ENCODE measurements around the gene EIF4A2. TPM values are rescaled to one million over a fixed set of nuclear protein-coding genes. Genes with fewer than 3 reads are reported as not detected.

The EIF4A2 gene
- 291 and 372 TPM in 2 replicates for total RNA-seq (2012; rRNA removed)

DNA sequence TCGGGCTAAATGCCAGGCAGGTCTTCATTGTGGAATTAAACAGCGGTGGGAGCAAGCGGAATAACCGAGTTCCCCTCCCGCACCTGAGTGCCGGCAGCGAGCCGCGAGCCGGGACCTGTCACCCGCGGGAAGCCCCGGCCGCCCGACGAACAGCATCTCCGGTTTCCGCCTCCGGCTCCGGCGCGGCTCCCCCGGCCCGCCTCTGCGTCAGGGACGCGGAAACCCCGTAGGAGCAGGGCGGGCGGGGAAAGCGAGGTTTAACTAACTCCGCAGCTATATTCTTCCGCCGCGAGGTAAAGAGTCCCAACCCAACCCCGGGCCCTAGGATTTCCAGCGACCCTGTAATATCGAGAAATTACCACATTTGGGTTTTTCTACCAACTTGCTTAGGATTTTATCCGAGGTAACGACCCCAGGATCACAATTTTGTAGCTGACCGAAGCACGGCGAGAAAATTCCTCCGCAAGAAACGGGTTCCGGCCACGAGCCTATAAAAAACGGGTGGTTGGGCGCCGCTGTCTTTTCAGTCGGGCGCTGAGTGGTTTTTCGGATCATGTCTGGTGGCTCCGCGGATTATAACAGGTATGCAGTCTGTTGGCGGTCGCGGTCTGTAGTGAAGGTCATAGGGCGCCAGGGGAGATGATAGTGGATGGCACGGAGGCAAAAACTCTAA is at the start of gene EIF4A2:
TSS of gene EIF4A2 (plus strand) at position 520 of the 673 bp plus-strand sequence. CDS start at position 554, 34 bp downstream.
- Histone ChIP-seq H3K4me3 (ENCODE audit: low read length) (peak within 1 kb of the TSS; percentile 84), H3K9ac (ENCODE audit: low read depth, low read length) (peak within 1 kb of the TSS; percentile 99), H3K27me3 (ENCODE audit: control insufficient read depth, insufficient read depth, low read length) (no peaks in the 10 kb centered on the region), H3K9me3 (replicated peaks; ENCODE audit: low read length) (no peaks in the 10 kb centered on the region), H3K36me3 (ENCODE audit: insufficient read depth, low read length) (peaks cover 47% of the 10 kb centered on the region), H3K4me1 (ENCODE audit: control insufficient read depth, insufficient read depth, low read length) (peaks cover 18% of the 10 kb centered on the region), H3K4me2 (ENCODE audit: low read length) (peak within 1 kb of the TSS; percentile 90)

DNA sequence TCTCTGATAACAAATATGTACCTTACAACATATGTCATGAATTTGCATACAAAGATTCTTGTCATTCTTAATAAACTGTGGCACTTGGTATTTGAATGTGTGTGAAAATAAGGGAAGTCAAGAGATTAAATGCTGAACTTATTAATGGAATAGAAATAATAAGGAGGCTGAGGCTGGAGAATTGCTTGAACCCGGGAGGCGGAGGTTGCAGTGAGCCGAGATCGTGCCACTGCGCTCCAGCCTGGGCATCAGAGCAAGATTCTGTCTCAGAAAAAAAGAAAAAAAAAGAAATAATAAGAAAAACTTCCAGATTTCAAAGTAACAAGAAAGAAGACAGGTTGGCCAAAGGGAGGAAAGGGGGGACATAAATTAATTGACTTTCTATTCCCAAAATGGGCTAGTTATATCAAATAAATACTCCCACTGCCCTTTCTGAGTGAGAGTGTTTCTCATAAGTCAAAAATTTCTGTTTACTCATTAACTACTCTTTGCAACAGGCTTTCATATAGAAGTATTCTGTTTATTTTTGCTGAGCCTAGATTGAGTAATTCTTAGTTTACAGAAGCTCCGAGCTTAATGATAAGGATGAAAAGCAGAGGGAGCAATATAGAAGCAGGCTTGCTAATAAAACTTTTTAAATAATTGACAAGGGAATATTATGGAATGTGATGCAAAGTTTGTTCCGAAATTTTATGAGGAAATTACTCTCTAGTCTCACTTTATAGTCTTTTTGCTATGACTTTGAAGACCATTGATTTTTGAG is 40.6 kb upstream of the EIF4A2 start:
- Histone ChIP-seq H3K4me1 (ENCODE audit: control insufficient read depth, insufficient read depth, low read length) (peaks cover 4% of the 10 kb centered on the region), H3K36me3 (ENCODE audit: insufficient read depth, low read length) (no peaks in the 10 kb centered on the region), H3K9ac (ENCODE audit: low read depth, low read length) (no peak overlapping the region), H3K4me3 (ENCODE audit: low read length) (no peak overlapping the region), H3K9me3 (replicated peaks; ENCODE audit: low read length) (no peaks in the 10 kb centered on the region), H3K27me3 (ENCODE audit: control insufficient read depth, insufficient read depth, low read length) (no peaks in the 10 kb centered on the region), H3K4me2 (ENCODE audit: low read length) (no peak overlapping the region)

DNA sequence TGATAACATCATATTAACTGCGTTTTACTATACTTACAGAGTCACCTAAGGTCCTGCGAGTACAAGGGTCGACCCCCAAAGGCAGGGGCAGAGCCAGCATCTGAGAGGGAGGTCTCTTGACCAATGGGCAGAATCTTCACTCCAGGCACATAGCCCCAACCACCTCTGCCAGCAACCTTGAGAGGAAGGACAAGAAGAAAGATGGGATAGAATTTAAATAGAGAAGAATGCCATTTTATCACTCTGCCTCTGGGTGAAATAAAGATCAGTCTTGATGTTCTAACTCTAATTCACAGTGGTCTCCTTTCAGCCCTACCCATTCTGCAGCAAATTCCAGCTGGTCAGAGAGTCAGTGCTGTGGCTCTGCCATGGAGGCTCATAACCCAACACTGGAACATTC is 39.7 kb upstream of the EIF4A2 start:
- Histone ChIP-seq H3K36me3 (ENCODE audit: insufficient read depth, low read length) (no peaks in the 10 kb centered on the region), H3K4me3 (ENCODE audit: low read length) (no peak overlapping the region), H3K27me3 (ENCODE audit: control insufficient read depth, insufficient read depth, low read length) (no peaks in the 10 kb centered on the region), H3K4me2 (ENCODE audit: low read length) (no peak overlapping the region), H3K9ac (ENCODE audit: low read depth, low read length) (no peak overlapping the region), H3K9me3 (replicated peaks; ENCODE audit: low read length) (no peaks in the 10 kb centered on the region), H3K4me1 (ENCODE audit: control insufficient read depth, insufficient read depth, low read length) (peaks cover 4% of the 10 kb centered on the region)

DNA sequence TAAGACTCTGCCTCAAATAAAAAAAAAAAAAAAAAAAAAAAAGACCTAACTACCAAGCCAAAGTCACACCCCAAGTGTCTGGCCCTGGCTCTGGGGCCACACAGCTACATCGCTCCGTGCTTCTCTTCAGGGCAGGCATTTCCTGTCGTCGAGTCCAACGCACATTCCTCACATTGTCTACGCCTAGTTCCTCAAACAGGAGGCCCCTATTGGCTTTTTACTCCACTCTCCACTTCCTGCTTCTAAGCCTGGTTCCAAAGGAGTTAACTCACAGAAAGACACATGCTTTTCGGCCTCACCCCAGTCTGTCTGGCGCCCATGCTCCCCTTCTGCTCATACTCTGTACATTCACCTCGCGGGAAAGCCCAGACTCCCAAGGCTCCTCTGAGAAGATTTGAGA is 37.4 kb upstream of the EIF4A2 start:
- Histone ChIP-seq H3K4me2 (ENCODE audit: low read length) (peak overlapping the region; percentile 5), H3K36me3 (ENCODE audit: insufficient read depth, low read length) (no peaks in the 10 kb centered on the region), H3K9ac (ENCODE audit: low read depth, low read length) (no peak overlapping the region), H3K4me3 (ENCODE audit: low read length) (no peak overlapping the region), H3K9me3 (replicated peaks; ENCODE audit: low read length) (no peaks in the 10 kb centered on the region), H3K4me1 (ENCODE audit: control insufficient read depth, insufficient read depth, low read length) (peaks cover 4% of the 10 kb centered on the region), H3K27me3 (ENCODE audit: control insufficient read depth, insufficient read depth, low read length) (no peaks in the 10 kb centered on the region)

DNA sequence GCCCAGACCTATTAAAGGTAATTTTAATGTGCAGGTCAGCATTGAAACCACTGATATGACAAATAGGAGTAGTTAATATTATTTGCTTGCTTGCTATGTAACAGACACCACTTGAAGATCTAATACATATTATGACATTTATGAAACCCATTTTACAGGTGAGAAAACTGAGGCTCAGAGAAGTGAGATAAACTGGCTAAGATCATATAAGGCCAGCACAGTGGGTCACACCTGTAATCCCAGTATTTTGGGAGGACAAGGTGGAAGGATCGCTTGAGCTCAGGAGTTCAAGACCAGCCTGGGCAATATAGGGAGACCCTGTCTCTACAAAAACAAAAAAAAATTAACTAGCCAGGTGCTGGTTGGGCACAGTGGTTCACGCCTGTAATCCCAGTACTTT is 33.1 kb upstream of the EIF4A2 start:
- Histone ChIP-seq H3K27me3 (ENCODE audit: control insufficient read depth, insufficient read depth, low read length) (no peaks in the 10 kb centered on the region), H3K9ac (ENCODE audit: low read depth, low read length) (no peak overlapping the region), H3K4me1 (ENCODE audit: control insufficient read depth, insufficient read depth, low read length) (peaks cover 8% of the 10 kb centered on the region), H3K4me2 (ENCODE audit: low read length) (no peak overlapping the region), H3K4me3 (ENCODE audit: low read length) (no peak overlapping the region), H3K9me3 (replicated peaks; ENCODE audit: low read length) (no peaks in the 10 kb centered on the region), H3K36me3 (ENCODE audit: insufficient read depth, low read length) (no peaks in the 10 kb centered on the region)

DNA sequence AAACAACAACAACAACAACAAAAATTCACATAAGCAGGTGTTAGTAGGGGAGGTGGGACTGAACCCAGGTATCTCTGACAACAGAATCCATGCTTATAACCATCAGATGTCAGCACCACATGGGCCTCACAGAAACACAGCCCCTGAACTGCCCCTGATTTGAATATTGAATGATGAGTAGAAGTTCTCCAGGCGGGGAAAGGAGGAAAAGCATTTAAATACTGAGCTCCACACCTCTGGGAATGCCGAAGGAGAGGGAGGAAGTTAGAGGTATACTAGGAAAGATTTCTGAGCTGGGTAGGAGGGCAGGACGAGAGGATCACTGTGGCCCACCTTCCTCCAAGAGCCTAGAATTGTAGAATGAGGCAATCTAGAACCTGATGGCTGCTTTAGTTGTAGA is 31.9 kb upstream of the EIF4A2 start:
- Histone ChIP-seq H3K4me2 (ENCODE audit: low read length) (no peak overlapping the region), H3K36me3 (ENCODE audit: insufficient read depth, low read length) (no peaks in the 10 kb centered on the region), H3K4me1 (ENCODE audit: control insufficient read depth, insufficient read depth, low read length) (peaks cover 4% of the 10 kb centered on the region), H3K27me3 (ENCODE audit: control insufficient read depth, insufficient read depth, low read length) (no peaks in the 10 kb centered on the region), H3K9me3 (replicated peaks; ENCODE audit: low read length) (no peaks in the 10 kb centered on the region), H3K9ac (ENCODE audit: low read depth, low read length) (no peak overlapping the region), H3K4me3 (ENCODE audit: low read length) (no peak overlapping the region)

DNA sequence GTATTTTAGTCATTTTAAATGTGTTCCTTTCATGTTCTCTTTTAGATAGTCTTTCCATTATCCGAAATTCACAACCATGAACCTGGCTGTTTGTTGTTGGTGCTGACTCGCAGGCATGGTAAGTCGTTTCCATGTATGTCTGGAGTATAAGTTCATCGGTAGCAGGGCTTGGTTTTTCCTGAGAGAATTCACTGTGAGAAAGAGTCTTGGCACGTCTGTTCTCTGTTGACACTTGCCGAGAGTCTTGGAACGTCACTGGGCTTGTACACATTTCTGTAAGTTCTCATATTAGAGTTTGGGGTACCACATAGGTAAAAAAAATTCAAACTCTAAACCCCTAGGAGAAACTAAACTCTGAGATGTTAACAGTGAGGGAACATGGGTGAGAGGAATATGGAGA is 29.4 kb upstream of the EIF4A2 start:
- H3K36me3 ChIP-seq (ENCODE audit: insufficient read depth, low read length) = no peaks in the 10 kb centered on the region
- no peak overlapping the region for H3K4me2 ChIP-seq (ENCODE audit: low read length)
- H3K9ac ChIP-seq (ENCODE audit: low read depth, low read length) = no peak overlapping the region
- H3K4me1 ChIP-seq (ENCODE audit: control insufficient read depth, insufficient read depth, low read length) = peaks cover 4% of the 10 kb centered on the region
- H3K27me3 ChIP-seq (ENCODE audit: control insufficient read depth, insufficient read depth, low read length) = peaks cover 3% of the 10 kb centered on the region
- no peak overlapping the region for H3K4me3 ChIP-seq (ENCODE audit: low read length)
- no peaks in the 10 kb centered on the region for H3K9me3 ChIP-seq (replicated peaks; ENCODE audit: low read length)

DNA sequence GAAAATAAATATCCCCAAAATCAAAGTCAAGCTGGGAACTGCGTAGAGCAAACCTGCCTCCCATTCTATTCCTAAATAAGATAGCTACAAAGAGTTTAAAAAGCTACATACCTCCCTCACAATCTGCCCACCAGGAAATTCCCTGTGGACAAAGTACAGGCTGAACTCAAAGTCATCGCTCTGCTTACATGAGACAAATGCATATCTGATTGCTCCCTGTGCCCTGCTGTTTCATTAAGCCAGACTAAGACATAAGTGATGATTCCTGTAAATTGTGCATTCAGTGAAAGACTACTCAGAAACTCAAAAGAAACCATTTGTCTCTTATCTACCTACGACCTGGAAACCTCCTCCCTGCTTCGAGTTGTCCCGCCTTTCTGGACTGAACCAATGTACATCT is 28.5 kb upstream of the EIF4A2 start:
- Histone ChIP-seq H3K9me3 (replicated peaks; ENCODE audit: low read length) (no peaks in the 10 kb centered on the region), H3K4me3 (ENCODE audit: low read length) (no peak overlapping the region), H3K4me2 (ENCODE audit: low read length) (no peak overlapping the region), H3K9ac (ENCODE audit: low read depth, low read length) (no peak overlapping the region), H3K36me3 (ENCODE audit: insufficient read depth, low read length) (no peaks in the 10 kb centered on the region), H3K27me3 (ENCODE audit: control insufficient read depth, insufficient read depth, low read length) (peaks cover 3% of the 10 kb centered on the region), H3K4me1 (ENCODE audit: control insufficient read depth, insufficient read depth, low read length) (peaks cover 4% of the 10 kb centered on the region)

DNA sequence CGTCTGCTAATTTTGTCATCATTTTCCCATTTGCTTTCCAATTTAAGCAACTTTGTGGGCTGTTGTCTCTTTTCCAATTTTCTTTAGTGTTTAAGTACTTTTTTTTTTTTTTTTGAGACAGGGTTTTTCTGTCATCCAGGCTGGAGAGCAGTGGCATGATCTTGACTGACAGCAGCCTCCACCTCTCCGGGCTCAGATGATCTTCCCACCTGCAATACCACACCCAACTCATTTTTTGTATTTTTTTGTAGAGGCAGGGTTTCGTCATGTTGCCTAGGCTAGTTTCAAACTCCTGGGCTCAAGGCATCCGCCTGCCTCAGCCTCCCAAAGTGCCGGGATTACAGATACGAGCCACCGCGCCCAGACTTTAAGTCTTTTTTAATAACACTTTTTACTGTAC is 26.2 kb upstream of the EIF4A2 start:
- peaks cover 4% of the 10 kb centered on the region for H3K4me1 ChIP-seq (ENCODE audit: control insufficient read depth, insufficient read depth, low read length)
- peaks cover 3% of the 10 kb centered on the region for H3K27me3 ChIP-seq (ENCODE audit: control insufficient read depth, insufficient read depth, low read length)
- no peak overlapping the region for H3K9ac ChIP-seq (ENCODE audit: low read depth, low read length)

DNA sequence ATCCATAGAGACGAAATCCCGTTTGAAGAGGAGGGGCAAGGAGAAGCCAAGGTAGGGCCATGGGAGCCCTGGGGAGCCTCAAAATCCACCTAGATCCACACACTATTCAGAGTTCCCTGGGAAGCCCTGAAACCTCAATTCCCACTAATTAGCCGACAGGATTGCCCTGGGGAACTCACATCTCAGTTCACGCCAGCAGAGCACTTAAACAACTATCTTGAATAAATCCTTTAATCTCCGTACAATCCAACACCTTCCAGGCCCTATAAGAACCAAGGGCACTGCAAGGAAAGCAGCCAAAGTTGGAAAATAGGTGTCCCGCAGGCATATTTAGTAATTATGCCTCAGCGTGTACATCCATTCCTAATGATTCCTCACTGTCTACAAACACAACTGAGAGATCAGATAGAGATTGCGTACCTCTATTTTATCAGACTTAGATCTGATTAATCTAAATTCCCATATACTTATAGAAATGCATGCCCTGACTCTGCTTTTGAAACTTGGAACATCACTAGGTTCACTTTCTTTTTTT is 25.6 kb upstream of the EIF4A2 start:
- H3K9me3 ChIP-seq (replicated peaks; ENCODE audit: low read length) = no peaks in the 10 kb centered on the region
- H3K4me3 ChIP-seq (ENCODE audit: low read length) = no peak overlapping the region
- peaks cover 4% of the 10 kb centered on the region for H3K4me1 ChIP-seq (ENCODE audit: control insufficient read depth, insufficient read depth, low read length)
- H3K27me3 ChIP-seq (ENCODE audit: control insufficient read depth, insufficient read depth, low read length) = peaks cover 3% of the 10 kb centered on the region
- no peaks in the 10 kb centered on the region for H3K36me3 ChIP-seq (ENCODE audit: insufficient read depth, low read length)
- no peak overlapping the region for H3K4me2 ChIP-seq (ENCODE audit: low read length)
- H3K9ac ChIP-seq (ENCODE audit: low read depth, low read length) = no peak overlapping the region

More for the DNA sequence above, 26.2 kb upstream of the EIF4A2 start:
- H3K4me2 ChIP-seq (ENCODE audit: low read length) = no peak overlapping the region
- no peaks in the 10 kb centered on the region for H3K9me3 ChIP-seq (replicated peaks; ENCODE audit: low read length)
- no peaks in the 10 kb centered on the region for H3K36me3 ChIP-seq (ENCODE audit: insufficient read depth, low read length)
- no peak overlapping the region for H3K4me3 ChIP-seq (ENCODE audit: low read length)

DNA sequence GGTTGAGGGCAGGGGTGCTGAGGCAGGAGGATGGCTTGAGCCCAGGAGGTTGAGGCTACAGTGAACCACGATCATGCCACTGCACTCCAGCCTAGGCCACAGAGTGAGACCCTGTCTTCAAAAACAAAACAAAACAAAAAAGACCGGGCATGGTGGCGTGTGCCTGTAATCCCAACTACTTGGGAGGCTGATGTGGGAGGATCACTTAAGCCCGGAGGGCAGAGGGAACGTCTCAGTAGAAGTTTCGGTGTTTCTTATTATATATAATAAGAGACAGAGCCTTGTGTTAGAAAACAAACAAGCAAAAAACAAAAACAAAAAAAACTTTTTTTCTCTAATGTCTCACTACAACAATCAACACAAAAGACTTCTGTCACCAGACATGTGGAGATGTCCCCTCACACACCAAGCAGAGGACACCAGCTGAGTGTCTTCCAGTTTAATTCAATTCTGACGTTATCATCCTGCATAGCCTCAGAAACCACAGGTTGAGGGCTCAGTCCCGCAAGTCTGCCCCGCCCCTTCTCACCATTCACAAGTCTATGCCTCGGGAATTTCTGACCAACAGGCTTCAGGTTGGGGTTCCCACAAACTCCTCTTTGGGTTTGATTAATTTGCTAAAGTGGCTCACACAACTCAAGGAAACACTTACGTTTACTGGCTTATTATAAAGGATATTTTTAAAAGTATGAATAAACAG is 24.0 kb upstream of the EIF4A2 start:
- H3K9me3 ChIP-seq (replicated peaks; ENCODE audit: low read length) = no peaks in the 10 kb centered on the region
- no peak overlapping the region for H3K9ac ChIP-seq (ENCODE audit: low read depth, low read length)
- no peaks in the 10 kb centered on the region for H3K4me1 ChIP-seq (ENCODE audit: control insufficient read depth, insufficient read depth, low read length)
- no peak overlapping the region for H3K4me3 ChIP-seq (ENCODE audit: low read length)
- H3K36me3 ChIP-seq (ENCODE audit: insufficient read depth, low read length) = no peaks in the 10 kb centered on the region
- peaks cover 3% of the 10 kb centered on the region for H3K27me3 ChIP-seq (ENCODE audit: control insufficient read depth, insufficient read depth, low read length)
- no peak overlapping the region for H3K4me2 ChIP-seq (ENCODE audit: low read length)
